ENCODE data around the gene GUK1. TPM values are rescaled to one million over a fixed set of nuclear protein-coding genes. Genes with fewer than 3 reads are reported as not detected.
A peak's percentile ranks its signal among the peaks of the same experiment; 100 is the strongest.

Gene GUK1
- total RNA-seq, 1 donor from 2014 or later, result 101 TPM

GRCh38 chr1:228134591-228134990, 5.5 kb upstream of the GUK1 start:
- no peak overlapping the region for H3K4me3 Mint-ChIP-seq (ENCODE audit: low read depth)
- H3K9me3 Mint-ChIP-seq (ENCODE audit: low read depth), result no peaks in the 10 kb centered on the region
- peaks cover 6% of the 10 kb centered on the region for H3K4me1 Mint-ChIP-seq (ENCODE audit: low read depth)
- H3K36me3 Mint-ChIP-seq (ENCODE audit: insufficient read depth), result no peaks in the 10 kb centered on the region
- H3K27me3 Mint-ChIP-seq, result peaks cover 43% of the 10 kb centered on the region
- DNase-seq (ENCODE audit: low spot score, unreplicated experiment), result no peak
- TF ChIP-seq, protein P1, sequence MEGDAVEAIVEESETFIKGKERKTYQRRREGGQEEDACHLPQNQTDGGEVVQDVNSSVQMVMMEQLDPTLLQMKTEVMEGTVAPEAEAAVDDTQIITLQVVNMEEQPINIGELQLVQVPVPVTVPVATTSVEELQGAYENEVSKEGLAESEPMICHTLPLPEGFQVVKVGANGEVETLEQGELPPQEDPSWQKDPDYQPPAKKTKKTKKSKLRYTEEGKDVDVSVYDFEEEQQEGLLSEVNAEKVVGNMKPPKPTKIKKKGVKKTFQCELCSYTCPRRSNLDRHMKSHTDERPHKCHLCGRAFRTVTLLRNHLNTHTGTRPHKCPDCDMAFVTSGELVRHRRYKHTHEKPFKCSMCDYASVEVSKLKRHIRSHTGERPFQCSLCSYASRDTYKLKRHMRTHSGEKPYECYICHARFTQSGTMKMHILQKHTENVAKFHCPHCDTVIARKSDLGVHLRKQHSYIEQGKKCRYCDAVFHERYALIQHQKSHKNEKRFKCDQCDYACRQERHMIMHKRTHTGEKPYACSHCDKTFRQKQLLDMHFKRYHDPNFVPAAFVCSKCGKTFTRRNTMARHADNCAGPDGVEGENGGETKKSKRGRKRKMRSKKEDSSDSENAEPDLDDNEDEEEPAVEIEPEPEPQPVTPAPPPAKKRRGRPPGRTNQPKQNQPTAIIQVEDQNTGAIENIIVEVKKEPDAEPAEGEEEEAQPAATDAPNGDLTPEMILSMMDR (IDR thresholded peaks at IDR 0.05; ENCODE audit: unreplicated experiment), result no peak
- no peak overlapping the region for H3K27ac Mint-ChIP-seq

GRCh38 chr1:228136901-228137300, 3.2 kb upstream of the GUK1 start:
- DNase-seq (ENCODE audit: low spot score, unreplicated experiment), result no peak
- H3K4me1 Mint-ChIP-seq (ENCODE audit: low read depth), result peaks cover 3% of the 10 kb centered on the region
- TF ChIP-seq, protein P1 (IDR thresholded peaks at IDR 0.05; ENCODE audit: unreplicated experiment), result no peak
- peaks cover 39% of the 10 kb centered on the region for H3K27me3 Mint-ChIP-seq
- no peak overlapping the region for H3K27ac Mint-ChIP-seq
- H3K4me3 Mint-ChIP-seq (ENCODE audit: low read depth), result no peak overlapping the region
- H3K9me3 Mint-ChIP-seq (ENCODE audit: low read depth), result no peaks in the 10 kb centered on the region
- H3K36me3 Mint-ChIP-seq (ENCODE audit: insufficient read depth), result no peaks in the 10 kb centered on the region

GRCh38 chr1:228139406-228139930, 611 bp upstream of the GUK1 start:
- no peaks in the 10 kb centered on the region for H3K36me3 Mint-ChIP-seq (ENCODE audit: insufficient read depth)
- H3K27me3 Mint-ChIP-seq, result peaks cover 33% of the 10 kb centered on the region
- DNase-seq (ENCODE audit: low spot score, unreplicated experiment), result no peak
- H3K4me1 Mint-ChIP-seq (ENCODE audit: low read depth), result peaks cover 5% of the 10 kb centered on the region
- peak overlapping the region; percentile 97 for H3K27ac Mint-ChIP-seq
- peak overlapping the region; percentile 90 for H3K4me3 Mint-ChIP-seq (ENCODE audit: low read depth)
- no peaks in the 10 kb centered on the region for H3K9me3 Mint-ChIP-seq (ENCODE audit: low read depth)
- TF ChIP-seq, protein P1 (IDR thresholded peaks at IDR 0.05; ENCODE audit: unreplicated experiment), result no peak

GRCh38 chr1:228140724-228141225, 696 bp downstream of the GUK1 start:
- no peaks in the 10 kb centered on the region for H3K9me3 Mint-ChIP-seq (ENCODE audit: low read depth)
- H3K4me3 Mint-ChIP-seq (ENCODE audit: low read depth), result peak overlapping the region; percentile 90

DNA sequence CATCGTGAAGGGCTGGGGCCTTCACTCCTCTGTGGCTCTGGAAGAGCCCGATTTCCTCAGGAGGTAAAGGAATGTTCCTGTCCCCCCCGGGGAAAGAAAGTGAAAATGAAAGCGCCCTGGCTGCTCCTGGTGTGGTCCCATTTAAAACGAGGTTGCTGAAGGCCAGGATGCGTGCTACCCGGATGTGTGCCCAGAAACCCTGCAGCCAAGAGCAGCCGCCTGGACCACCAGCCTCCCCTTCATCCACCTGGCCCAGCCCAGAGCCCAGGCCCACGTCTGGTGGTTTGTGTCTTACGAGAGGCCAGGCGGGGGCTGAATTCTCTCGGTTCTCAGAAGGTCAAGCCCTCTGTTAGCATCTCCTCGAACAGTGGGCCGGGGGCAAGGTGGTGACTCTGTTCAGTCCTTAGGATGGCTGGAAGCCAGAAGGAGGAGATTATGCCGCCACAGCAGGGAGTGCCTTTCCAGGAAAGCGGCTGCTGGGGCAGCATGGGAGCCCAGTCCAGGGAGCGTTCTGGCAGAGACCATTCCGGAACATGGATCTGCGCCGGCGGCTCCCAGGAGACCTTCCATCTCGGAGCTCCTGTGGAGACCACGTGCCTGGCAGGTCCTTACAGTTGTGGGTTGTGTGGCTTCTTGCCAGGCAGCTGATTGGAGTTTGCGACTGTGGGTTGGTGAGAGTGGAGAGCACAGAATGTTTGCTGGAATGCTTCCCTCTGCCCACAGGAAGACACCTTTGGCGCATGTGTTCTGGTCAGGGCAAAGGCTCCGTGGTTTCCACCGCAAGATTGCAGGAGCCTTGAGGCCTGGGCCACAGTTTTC, 1.4 kb downstream of the GUK1 start:
- H3K4me3 Mint-ChIP-seq (ENCODE audit: low read depth), result peak overlapping the region; percentile 90
- H3K9me3 Mint-ChIP-seq (ENCODE audit: low read depth), result no peaks in the 10 kb centered on the region
- H3K4me1 Mint-ChIP-seq (ENCODE audit: low read depth), result peaks cover 5% of the 10 kb centered on the region

More at GRCh38 chr1:228140724-228141225, 696 bp downstream of the GUK1 start:
- Mint-ChIP-seq H3K27ac (peak overlapping the region; percentile 92), H3K36me3 (ENCODE audit: insufficient read depth) (no peaks in the 10 kb centered on the region), H3K27me3 (peaks cover 20% of the 10 kb centered on the region), H3K4me1 (ENCODE audit: low read depth) (peaks cover 5% of the 10 kb centered on the region)
- DNase-seq (ENCODE audit: low spot score, unreplicated experiment), result no peak
- TF ChIP-seq, protein P1 (IDR thresholded peaks at IDR 0.05; ENCODE audit: unreplicated experiment), result no peak

More for the DNA sequence above, 1.4 kb downstream of the GUK1 start:
- TF ChIP-seq, protein P1 (IDR thresholded peaks at IDR 0.05; ENCODE audit: unreplicated experiment), result no peak
- H3K27me3 Mint-ChIP-seq, result peaks cover 13% of the 10 kb centered on the region
- H3K27ac Mint-ChIP-seq, result peak overlapping the region; percentile 92
- no peaks in the 10 kb centered on the region for H3K36me3 Mint-ChIP-seq (ENCODE audit: insufficient read depth)
- DNase-seq (ENCODE audit: low spot score, unreplicated experiment), result no peak

All from progenitor cell of endocrine pancreas (in vitro differentiated cells).